ENCODE results near the gene SMAD5.

SMAD5 gene

DNA sequence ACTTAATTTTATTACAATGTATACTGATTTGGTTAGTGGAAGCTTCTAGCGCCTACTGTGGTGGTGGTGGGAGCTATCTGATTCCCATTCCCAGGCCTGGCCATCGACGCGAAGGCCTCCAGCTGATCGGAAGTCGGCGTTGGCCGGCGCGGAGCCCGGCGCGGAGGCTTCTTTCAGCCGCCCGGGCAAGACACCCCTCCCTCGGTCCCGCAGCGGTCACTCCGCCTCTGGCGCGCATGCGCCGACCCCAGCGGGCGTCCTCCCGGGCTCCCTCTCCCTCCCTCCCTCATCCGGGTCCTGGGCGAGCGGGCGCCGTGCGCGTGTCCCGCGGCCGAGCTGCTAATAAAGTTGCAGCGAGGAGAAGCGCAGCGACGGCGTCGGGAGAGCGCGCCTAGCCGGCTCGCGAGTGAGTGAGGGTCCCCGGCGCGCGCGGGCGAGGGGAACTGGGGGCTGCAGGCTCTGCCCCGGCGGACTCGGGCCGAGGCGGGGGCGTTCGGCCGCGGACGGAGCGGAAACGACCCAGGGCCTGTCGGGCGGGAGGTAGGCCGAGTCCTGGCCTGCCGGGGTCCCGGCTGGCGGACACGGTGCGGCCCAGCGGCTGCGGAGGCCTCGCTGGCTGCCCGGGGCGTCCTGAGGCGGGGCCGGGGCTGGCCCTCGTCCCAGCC is at the start of gene SMAD5:
SMAD5 (plus strand) TSS at position 289 of the 665 bp plus-strand sequence. CDS start 20,916 bp downstream, outside the sequence.
- H3K4me2 ChIP-seq: peak within 1 kb of the TSS; percentile 95
- peaks cover 19% of the 10 kb centered on the region; the same call in 1 of the 2 replicates for H4K20me1 ChIP-seq (ENCODE audit: insufficient read depth)
- peak within 1 kb of the TSS; percentile 75 for H3K27ac ChIP-seq
- no peaks in the 10 kb centered on the region for H3K36me3 ChIP-seq (ENCODE audit: insufficient read depth)
- H3K27me3 ChIP-seq (ENCODE audit: insufficient read depth, low read depth): no peaks in the 10 kb centered on the region
- peaks cover 23% of the 10 kb centered on the region for H3K4me1 ChIP-seq (ENCODE audit: low read depth, poor library complexity, severe bottlenecking)
- H3K79me2 ChIP-seq (ENCODE audit: insufficient read depth, low read depth): peaks cover 46% of the 10 kb centered on the region
- H3K9ac ChIP-seq: peak within 1 kb of the TSS; percentile 87
- TF ChIP-seq, protein P1, sequence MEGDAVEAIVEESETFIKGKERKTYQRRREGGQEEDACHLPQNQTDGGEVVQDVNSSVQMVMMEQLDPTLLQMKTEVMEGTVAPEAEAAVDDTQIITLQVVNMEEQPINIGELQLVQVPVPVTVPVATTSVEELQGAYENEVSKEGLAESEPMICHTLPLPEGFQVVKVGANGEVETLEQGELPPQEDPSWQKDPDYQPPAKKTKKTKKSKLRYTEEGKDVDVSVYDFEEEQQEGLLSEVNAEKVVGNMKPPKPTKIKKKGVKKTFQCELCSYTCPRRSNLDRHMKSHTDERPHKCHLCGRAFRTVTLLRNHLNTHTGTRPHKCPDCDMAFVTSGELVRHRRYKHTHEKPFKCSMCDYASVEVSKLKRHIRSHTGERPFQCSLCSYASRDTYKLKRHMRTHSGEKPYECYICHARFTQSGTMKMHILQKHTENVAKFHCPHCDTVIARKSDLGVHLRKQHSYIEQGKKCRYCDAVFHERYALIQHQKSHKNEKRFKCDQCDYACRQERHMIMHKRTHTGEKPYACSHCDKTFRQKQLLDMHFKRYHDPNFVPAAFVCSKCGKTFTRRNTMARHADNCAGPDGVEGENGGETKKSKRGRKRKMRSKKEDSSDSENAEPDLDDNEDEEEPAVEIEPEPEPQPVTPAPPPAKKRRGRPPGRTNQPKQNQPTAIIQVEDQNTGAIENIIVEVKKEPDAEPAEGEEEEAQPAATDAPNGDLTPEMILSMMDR (conservative IDR thresholded peaks at IDR 0.05; ENCODE audit: low read depth, low read length): no peak
- H2AFZ ChIP-seq (ENCODE audit: low read depth): peak within 1 kb of the TSS; percentile 74
- peak within 1 kb of the TSS; percentile 59 for H3K4me3 ChIP-seq (IDR thresholded peaks at IDR 0.05; ENCODE audit: insufficient read depth, low read depth, low read length)

DNA sequence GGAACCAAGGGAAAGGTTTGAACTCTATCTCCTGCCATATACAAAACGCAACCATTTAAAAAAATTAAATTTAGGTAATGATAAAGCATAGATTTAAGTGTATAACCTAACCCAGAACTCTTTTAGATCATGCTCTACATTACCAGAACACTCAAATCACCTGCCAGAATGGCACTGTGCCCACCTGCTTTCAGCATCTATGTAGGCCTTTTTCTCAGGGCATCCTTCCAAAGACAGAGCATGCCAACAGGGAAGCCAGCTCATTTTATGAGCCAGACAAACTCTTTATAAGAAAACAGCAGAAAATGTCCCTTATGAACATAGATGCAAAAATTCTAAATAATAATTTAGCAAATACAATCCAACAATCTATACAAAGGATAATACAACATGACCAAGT is 47.9 kb upstream of the SMAD5 start:
- no peaks in the 10 kb centered on the region for H4K20me1 ChIP-seq (ENCODE audit: insufficient read depth)
- H3K4me3 ChIP-seq (IDR thresholded peaks at IDR 0.05; ENCODE audit: insufficient read depth, low read depth, low read length): no peak overlapping the region
- no peak overlapping the region for H3K27ac ChIP-seq
- H3K9ac ChIP-seq: no peak overlapping the region
- no peak overlapping the region for H2AFZ ChIP-seq (ENCODE audit: low read depth)
- no peaks in the 10 kb centered on the region for H3K79me2 ChIP-seq (ENCODE audit: insufficient read depth, low read depth)
- TF ChIP-seq, protein P1 (conservative IDR thresholded peaks at IDR 0.05; ENCODE audit: low read depth, low read length): no peak
- H3K36me3 ChIP-seq (ENCODE audit: insufficient read depth): no peaks in the 10 kb centered on the region
- H3K4me1 ChIP-seq (ENCODE audit: low read depth, poor library complexity, severe bottlenecking): no peaks in the 10 kb centered on the region
- no peak overlapping the region for H3K4me2 ChIP-seq
- H3K27me3 ChIP-seq (ENCODE audit: insufficient read depth, low read depth): no peaks in the 10 kb centered on the region

DNA sequence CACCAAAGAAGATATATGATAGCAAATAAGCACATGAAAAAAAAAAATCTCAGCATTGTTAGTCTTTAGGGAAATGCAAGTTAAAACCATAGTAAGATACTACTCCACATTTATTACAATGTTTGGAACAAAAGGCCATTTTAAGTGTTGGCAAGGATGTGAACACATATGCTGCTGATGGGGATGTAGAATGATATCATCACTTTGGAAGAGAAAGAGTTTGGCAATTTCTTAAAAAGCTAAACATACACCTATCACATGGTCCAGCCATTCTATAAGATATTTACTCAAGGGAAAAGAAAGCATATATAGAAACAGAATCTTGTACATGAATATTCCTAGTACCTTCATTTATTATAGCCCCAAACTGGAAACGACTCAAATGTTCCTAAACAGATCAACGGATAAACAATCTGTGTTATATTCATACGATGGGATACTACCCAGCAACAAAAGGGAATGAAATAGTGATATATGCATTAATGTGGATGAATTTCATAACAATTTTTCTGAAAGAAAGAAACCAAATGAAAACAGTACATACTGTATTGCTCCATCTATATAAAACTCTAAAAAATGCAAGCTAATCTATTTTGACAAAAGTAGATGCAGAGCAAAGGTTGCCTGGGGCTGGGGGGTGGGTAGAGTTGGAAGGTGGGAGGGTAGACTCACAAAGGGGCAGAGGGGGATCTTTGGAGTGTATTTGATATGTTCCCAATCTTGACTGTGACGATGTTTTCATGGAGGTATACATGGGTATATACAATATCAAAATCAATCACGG is 45.7 kb upstream of the SMAD5 start:
- Histone ChIP-seq H3K36me3 (ENCODE audit: insufficient read depth) (no peaks in the 10 kb centered on the region), H3K79me2 (ENCODE audit: insufficient read depth, low read depth) (no peaks in the 10 kb centered on the region), H2AFZ (ENCODE audit: low read depth) (no peak overlapping the region), H3K4me2 (no peak overlapping the region), H3K27me3 (ENCODE audit: insufficient read depth, low read depth) (no peaks in the 10 kb centered on the region), H3K4me3 (IDR thresholded peaks at IDR 0.05; ENCODE audit: insufficient read depth, low read depth, low read length) (no peak overlapping the region), H3K27ac (no peak overlapping the region), H3K9ac (no peak overlapping the region), H4K20me1 (ENCODE audit: insufficient read depth) (no peaks in the 10 kb centered on the region), H3K4me1 (ENCODE audit: low read depth, poor library complexity, severe bottlenecking) (no peaks in the 10 kb centered on the region)
- TF ChIP-seq, protein P1 (conservative IDR thresholded peaks at IDR 0.05; ENCODE audit: low read depth, low read length): no peak

DNA sequence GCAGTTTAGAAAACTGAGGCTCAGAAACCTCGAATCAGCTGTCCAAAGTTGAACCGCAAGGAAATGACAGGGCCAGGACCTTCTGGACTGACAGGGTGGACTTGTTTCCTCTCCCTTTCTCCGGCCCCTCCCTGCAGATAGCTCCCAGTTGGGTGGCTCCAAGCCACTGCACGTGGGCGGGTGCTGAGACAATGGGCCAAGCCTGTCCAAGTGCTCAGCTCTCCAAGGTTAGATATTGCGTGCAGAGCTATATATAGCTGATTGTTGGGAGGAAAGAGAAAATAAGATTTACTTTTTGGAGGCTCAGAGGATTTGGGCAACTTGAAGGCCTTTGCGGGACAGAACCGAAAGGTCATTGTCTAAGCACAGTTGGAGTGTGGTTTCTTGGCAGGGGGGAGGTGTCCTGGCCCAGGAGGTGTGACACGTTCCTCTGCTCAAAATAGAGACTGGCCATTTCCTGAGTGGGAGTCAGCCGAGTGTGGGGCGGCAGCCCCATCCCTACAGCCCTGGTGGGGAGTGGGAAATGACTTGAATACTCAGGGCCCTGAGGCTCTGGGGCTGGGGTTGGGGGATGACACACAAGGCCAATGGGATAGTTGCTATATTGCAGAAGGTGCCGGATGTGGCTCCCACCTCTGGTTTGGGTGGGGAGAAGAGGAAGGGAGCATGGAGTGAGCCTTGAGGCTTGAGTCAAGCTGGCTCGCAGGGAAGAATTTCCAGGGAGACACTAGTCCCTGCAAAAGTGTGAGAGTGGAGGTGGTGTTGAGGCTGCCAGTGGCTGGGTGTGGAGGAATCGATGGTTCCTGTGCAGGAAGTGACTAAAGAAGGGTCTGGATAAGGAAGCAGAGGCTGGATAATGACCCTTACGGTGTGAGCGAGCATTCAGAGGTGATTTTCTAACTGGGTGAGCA is 44.4 kb upstream of the SMAD5 start:
- Histone ChIP-seq H3K36me3 (ENCODE audit: insufficient read depth) (no peaks in the 10 kb centered on the region), H3K4me3 (IDR thresholded peaks at IDR 0.05; ENCODE audit: insufficient read depth, low read depth, low read length) (no peak overlapping the region), H4K20me1 (ENCODE audit: insufficient read depth) (no peaks in the 10 kb centered on the region), H2AFZ (ENCODE audit: low read depth) (no peak overlapping the region), H3K4me1 (ENCODE audit: low read depth, poor library complexity, severe bottlenecking) (no peaks in the 10 kb centered on the region), H3K27me3 (ENCODE audit: insufficient read depth, low read depth) (no peaks in the 10 kb centered on the region), H3K79me2 (ENCODE audit: insufficient read depth, low read depth) (no peaks in the 10 kb centered on the region), H3K27ac (no peak overlapping the region), H3K4me2 (no peak overlapping the region), H3K9ac (no peak overlapping the region)
- TF ChIP-seq, protein P1 (conservative IDR thresholded peaks at IDR 0.05; ENCODE audit: low read depth, low read length): no peak

Data from KMS-11 (cell line).